Retina (tissue), 1 donor: ENCODE results near the gene WDR37.

ENCODE experiments used
- DNase-seq: peaks from one replicate; pipeline ENCODE4 v3.0.0-alpha.2; 2016

The WDR37 gene

DNA sequence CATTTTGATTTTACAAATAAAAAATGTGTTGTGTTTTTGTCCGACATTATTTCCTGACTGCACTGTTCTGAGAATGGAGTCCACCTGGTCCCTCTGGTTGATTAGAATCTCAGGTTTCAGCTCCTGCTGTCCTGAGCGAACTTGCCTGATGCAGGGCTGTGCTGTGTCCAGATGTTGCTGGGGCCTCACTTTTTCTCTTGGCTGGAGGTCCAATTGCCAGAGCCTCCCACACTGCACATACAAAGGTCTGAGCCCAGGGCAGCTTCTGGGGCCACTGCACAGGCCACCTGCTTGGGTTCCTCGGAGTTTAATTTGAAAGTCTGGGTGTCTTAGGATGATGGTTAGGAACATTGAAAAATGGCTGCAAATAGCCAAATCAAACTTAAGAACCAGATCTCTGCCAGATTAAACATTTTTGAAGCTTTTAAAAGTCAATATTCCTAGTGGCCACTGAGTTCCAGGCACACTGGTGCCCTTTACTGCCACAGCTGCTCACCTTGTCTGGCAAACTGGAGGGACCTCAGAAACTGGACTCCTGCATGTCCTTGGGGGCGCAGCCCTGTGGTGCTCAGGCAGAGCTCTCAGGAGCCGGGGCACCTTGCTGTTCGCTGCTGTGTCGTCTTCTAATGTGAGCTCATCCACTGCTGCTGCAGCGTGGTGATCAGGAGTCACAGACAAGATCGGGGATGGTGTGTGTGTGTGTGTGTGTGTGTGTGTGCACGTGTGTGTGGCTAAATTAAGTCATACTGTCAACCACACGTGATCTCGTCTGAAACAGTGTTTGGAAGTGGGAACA is 75.0 kb downstream of the WDR37 start:
- DNase-seq = no peak

DNA sequence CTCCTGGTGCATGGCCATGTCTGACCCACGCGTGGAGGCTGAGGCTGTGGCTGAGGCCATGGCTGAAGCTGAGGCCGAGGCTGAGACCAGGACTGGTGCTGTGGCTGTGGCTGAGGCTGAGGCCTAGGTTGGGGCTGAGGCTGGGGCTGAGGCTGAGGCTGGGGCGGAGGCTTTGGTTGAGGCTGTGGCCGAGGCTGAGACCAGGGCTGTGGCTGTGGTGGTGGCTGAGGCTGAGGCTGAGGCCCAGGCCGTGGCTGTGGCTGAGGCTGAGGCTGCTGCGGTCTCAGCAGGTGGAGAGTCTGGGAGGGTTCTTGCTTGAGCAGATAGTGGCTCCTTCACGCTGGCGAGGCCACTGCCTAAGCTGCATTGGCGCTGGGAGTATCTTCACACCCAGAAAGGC is 76.4 kb downstream of the WDR37 start:
- DNase-seq = no peak

DNA sequence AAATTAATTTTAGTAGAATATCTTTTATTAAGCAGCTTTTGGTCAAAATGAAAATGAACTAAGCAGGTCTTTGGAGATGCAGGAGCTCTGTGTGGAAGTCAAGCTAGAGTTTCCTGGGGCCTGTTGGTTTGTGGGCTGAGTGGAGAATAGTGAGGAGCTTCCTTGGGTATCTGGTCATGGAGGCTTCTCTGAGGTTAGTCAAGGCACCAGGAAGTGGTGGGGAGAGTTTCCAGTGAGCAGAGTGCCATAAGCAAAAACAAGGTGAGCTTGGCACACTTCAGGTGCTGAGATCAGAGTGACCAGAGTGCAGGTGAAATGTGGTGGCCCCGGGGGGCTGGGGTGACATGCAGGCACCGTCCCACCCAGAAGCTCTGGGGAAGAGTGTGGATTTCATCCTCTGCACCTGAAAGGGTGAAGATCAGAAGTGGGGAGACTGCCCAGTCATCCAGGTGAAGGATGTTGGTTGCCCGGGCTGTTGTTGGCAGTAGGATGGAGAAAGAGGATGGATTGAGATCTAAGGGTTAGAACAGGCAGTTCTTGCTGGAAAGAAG is 77.4 kb downstream of the WDR37 start:
- DNase-seq = no peak

DNA sequence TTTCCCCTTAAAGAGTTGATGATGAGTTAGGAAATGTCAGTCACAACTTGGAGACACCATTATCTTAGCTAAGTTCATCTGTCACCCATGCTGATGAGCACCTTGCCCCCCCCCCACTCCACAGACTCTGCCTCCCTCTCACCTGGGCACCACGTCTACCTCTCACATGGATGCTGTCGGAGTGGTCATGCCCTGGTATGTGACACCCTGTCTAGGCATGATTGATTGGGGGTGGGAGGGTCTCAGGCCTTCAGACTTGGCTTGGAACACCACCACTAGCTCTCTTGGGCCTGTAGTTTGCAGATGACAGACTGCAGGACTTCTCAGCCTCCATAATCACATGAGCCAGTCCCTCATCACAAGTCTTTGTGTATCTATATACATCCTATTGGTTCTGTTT is 78.0 kb downstream of the WDR37 start:
- DNase-seq = no peak

DNA sequence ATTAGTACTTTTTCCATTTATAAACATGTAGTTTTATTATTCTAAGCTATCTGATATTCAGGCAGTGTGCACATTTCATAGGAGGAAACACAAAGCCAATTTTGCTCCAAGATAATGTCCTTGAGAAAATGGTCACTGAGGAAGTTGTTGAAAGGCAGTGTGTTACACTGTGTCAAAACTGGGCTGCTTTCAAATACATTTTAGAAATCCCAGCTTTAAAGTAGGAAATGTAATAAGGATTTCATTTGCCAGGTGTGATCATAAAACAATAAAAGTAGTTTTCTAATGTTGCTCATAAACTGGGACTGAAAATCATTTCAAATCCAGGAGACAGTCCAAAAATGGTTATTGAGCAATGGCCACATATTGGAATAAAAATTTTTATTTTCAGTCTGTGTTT is 80.1 kb downstream of the WDR37 start:
- no peak for DNase-seq

DNA sequence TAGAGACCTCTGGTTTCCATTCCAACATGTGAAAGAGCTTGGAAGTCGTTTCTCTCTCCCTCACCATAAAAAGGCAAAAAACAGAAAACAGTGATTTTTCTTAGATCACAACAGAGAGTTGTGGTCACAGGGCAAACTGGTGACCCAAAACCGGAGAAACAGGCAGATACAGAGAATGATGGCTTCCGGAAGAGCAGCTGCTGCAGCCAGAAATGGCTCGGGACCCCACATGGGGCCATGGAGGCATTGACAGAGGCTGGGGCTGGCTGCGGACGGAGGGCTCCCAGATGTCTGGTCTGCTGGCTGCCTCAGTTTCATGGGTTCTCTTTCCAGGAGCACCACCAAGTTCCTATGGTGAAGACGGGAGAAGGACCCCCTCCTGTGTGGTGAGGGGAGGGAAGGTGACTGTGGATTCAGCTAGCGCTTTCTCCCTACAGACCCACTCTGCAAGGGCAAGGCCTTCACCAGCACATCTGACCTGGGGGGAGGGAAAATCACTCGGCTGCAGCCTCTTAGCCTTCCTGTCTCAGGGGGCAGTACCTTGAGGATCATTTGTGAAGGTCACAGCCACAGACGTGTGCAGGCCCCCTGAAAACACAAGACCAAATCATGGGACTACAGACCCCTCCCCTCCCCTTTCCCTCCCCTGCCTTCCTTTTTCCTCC is 81.4 kb downstream of the WDR37 start:
- no peak for DNase-seq

DNA sequence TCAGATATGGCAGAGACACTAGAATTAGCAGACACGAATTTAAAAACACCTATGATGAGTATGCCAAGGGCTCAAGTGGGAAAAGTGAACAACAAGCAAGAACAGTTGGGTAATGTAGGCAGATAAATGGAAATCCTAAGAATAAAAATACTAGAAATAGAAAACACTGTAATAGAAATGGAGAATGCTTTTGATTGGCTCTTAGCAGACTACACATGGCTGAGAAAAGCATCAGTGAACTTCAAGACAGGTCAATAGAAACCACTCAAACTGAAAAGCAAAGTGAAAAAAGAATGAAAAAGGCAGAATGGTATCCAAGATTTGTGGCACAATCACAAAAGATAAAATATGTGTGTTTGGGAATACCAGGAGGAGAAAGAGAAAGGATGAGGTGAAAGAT is 82.3 kb downstream of the WDR37 start:
- no peak for DNase-seq

DNA sequence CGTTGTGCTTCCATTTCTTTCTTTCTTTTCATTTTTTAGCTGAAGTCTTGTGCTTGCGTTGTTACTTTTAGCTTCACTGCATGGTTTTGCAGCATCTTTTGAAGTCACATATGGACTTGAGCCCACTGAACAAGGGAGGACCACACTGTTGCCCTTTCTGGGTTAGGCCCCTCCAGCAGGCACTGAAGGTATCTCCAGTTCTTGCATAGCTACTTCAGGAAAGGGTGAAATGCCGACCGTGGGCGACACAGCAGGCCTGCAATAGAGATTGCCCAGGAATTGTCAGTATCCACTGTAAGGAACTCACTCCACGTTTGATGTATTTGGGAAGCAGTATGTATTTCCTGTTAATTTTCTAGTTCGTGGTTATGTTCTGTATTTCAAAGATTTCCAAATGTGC is 85.1 kb downstream of the WDR37 start:
- DNase-seq = no peak

DNA sequence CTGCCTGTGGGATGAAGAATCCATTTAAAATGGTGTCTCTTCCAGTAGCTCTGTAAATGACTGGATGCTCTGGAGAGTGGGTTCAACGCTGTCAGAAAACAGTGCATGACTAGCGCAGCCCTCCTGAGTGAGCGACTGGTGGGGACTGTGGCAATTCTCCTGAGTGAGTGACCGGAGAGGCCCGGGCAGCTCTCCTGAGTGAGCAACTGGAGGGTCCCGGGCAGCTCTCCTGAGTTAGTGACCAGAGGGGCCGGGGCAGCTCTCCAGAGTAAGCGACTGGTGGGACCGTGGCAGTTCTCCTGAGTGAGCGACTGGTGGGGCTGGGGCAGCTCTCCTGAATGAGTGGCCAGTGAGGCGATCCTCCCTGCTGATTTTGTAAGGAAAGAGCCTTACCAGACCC is 85.5 kb downstream of the WDR37 start:
- no peak for DNase-seq

DNA sequence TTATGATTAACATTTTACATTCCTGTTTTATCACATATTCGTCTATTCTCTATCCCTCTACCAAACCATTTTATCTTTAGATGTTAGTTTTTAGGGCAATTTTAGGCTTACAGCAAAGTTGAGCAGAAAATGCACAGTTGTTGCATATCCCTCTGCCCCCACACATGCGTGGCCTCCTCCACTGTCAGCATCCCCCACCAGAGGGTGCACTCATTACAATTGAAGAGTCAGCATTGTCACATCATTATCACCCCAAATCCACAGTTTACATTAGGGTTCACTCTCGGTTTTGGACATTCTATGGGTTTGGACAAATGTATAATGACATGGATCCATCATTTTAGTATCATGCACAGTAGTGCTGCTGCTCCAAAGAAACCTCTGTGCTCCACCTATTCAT is 86.4 kb downstream of the WDR37 start:
- DNase-seq = no peak

DNA sequence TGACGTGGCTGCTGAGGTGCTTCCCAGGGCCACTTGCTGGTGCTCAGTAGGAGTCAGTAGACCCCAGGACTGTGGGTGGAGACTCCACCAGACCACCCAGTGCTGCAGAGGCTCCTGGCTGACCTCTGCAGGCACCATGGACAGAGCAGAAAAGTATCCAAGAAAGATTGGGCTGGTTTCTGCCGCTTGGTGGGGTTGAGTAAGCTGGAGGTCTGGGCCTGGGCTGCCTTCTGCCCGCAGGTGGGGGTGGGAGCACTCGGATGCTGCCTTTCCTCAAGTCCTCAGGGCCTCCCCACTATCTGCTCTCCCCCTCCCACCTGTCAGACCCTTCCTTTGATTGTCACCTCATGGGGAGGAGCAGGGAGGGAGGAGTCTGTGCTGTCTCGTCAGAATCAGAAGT is 91.6 kb downstream of the WDR37 start:
- DNase-seq = no peak

DNA sequence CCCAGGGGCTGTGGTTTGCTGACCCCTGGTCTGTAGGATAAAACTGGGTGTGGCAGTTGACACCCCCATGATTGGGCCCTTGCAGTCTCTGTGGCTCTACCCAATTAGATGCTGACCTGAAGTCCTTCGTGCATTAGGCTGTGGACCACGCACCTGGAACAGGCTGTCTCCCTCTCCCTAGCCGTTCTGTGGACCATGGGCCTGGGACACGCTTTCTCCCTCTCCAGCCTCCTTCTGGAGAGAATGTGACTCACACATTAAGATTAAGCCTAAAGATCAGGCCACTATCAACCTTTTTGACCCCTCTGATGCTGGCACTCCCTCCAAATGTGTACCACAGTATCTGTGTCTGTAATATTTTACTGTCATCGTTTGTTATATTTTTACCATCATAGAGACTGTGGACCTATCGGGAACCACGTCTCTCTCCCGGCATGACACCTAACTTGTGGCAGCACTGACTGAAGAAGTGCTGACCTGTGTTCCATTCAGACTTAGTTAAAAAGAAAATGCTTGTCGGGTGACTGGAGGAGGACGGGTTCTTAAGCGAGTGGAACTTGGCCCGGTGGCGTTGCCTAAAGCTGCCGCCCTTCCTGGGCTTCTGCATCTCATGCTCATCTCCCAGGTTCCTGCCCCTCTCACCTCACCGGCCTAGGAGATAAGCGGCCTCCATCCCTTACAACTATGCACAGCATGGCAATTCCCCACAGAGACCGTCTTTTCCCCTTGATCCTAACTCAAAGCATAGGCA is 92.8 kb downstream of the WDR37 start:
- no peak for DNase-seq

DNA sequence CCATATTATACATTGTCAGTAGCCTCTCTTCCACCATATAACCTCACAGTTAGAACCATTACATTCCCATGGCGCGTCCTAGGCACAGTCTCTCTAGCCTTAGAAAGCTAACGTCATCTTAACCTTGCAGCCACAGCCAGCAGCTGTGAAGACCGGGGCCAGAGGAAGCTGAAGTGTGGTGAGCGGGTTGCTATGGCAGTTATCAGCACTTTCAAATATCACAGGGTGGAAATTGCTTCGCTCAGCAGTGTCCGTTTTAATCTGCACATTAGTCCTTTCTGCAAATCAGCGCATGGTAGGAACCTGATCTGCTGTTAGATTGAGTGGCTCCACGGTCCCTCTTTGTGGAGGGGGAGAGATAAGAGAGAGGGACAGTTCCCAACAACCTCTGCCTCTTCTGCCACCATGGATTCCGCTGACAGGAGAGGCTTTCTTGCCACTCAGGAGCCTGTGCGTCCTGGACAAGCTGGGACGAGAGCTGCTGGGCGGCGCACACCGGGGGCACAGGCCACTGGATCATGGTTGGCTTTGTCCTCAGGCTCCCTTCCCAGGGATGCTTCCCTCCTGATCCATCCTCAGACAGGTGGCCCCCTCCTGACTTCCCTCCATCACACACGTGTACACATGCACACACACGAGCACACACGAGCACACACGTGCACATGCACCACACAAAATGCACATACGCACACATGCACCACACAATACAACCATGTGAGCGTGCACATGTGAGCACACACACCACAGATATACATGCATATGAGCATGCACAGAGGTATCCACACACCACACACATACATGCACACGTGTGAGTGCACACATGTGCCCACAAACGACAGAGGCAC is 93.8 kb downstream of the WDR37 start:
- DNase-seq = no peak

DNA sequence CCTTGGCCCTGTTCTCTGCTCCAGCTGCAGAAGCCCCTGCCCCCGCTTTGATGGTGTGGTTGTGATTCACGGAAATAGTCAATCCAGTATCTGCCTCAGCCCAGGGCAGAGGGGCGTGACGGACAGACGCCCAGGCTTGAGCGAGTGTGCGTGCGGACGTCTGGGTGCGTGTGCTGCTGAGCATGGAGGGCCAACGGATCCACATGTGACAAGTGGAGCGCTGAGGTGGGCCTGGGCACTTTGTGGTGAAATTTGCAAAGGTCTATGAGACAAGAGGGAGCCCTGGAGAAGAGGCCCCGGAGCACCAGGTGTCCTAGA is 94.4 kb downstream of the WDR37 start:
- DNase-seq = no peak

DNA sequence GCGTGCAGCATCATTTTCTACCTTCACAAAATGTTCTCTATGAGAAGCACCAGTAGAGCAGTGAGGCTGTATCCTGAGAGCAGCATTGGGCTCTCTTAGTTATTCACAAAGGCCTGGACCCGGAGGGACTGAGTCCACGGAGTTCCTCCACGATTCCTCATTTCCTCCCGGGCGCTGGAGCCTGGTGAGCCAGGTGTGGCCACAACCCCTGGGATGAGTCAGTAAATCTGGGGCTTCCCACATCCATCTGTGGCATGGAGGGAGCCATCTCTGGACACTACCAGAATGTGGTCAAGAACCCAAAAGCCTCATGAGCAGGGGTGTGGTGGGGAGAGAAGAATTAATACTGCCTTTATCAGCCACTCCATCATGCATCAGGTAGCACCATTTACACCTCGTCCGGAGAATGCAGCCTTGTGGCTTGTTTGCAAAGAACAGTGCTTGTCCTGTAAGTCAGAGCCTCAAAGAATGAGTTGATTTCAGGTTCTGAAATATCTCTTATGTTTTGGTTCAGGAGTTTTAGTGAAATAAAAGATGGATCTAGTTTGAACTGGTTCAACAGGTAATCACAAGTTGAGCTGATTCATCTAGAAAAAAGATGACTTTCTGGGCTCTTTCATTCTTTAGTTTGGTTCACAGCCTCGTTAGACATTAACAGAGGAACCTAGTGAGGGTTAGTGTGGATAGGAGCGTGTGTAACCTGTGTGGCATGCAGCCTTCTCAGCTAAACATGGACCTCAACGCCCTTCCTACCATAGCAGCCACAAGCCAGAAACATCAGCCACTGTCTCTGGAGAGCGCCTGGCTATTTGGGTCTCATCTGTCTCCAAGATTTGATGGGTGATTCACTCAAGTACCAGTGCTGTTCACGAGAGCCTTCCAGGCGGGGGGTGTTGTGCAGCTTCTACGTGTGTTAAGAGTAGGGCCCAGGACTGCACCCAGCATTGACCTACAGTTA is 95.2 kb downstream of the WDR37 start:
- DNase-seq = no peak

DNA sequence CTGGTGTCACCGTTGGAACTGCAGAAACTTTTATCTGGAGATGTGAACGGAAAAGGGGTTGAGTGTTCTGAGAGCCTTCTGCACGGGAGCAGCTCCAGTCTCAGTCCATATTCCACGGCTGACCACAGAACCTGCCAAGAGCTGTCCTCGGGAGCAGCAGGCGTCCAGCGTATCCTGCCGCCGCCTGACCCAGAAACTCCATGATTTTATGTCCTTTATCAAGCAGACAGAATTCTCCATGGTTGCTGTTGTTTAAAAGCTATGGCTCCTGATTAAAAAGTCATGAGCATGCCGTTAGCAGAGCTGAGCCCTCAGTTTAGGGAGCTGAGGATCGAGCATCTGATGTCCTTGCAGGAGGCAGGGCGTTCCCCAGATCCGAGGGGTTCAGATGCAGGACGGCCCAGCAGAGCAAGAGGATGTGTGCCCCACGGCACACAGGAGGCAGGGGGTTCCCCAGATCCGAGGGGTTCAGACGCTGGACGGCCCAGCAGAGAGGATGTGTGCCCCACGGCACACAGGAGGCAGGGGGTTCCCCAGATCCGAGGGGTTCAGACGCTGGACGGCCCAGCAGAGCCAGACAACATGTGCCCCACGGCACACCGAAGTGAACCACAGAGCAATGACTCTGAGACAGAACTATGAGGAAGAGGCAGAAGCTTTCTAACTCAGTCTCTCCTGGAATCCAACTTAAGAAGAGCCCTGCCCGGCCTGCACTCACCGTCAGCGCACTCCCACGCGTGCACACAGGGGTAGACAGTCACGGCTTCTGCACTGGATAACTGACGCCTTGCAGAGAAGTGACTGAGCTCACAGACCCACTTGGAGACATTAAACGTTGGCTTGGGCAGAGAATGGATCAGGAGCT is 96.4 kb downstream of the WDR37 start:
- no peak for DNase-seq

DNA sequence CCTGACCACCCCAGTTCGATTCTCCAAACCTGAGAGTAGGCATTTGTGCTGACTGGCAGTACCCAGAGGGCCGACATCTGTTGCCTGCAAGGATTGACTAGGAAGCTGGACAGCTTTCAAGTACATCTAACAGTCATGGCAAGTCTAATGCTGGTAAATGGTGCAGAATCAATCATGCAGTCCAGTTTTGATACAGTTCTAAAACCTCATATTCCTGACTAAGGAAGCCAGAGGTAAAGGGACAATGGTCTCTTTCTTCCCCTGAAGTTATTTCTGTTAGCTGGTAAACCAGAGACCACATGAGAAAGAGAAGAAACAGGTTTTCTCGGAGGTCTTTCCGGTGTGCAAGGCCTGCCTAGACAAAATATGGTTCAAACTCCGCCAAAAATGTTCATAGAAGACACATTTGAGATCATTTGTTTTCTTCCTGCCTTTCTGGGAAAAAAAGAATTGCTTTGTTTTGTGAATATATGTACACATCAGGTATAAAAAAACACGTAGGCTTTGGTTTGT is 97.1 kb downstream of the WDR37 start:
- no peak for DNase-seq

DNA sequence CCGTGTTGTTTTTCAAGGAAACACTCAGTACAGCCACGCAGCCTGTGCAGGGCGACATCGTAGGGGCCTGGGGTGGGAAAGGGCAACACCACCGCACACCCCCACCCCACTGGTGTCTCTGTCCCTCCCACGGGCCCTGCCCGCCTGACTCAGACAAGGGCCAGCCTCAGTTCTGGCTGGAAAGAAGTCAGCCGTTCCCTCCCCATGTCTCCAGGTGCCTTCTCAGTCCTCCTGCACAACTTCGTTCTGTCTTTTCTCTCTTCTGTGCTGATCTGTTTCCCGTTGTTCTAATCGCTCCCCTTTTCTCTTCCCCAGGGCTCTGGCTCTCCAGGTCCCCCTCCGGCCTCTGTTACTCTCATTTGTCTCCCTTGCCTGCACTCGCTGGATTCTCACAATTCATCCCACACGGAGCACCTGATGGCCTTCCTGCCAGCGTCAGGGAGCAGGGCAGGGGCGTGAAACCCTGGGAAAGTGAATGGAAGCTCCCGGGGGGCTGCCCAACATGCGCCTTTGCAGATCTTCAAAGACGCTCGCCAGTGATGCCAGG is 97.7 kb downstream of the WDR37 start:
- no peak for DNase-seq

DNA sequence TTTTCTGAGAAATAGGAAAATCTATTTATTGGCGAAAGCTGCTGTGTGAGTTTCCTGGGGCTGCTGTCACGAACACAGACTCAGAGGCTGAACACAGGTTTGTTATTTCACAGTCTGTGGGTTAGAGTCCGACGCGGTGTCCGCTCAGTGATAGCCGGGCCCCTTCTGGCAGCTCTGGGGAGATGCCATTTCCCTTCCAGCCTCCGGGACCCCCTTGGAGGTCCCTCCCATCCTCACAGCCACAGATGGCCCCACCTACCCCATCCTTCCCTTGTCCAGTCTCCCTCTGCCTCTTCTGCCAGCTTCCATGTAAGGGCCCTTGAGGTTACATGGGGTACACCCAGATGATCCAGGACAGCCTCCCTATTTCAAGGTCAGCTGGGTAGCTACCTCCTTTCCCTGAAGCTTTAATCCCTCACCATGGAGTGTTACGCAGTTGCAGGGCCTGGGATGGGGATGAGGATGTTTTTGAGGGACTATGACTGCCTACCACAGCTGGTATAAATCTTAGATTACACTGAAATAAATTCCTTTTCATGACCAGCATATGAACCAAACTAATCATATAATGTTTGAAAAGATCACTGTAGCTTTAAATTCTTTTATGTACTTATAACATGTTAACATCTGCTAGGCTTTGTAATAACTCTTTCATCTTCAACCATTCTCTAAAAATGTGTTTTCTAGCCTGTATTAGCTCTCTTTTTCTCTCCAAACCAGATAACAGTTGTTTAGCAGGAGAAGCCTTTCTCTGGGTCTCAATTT is 98.5 kb downstream of the WDR37 start:
- no peak for DNase-seq
